ENCODE measurements around the gene MAP3K12.

GRCh38 chr12:53478865-53479264 is 20.4 kb downstream of the MAP3K12 start:
- TF ChIP-seq CTCF (conservative IDR thresholded peaks at IDR 0.05; ENCODE audit: low read length), result no peak
- TF ChIP-seq EZH2phosphoT487 (IDR thresholded peaks at IDR 0.05; ENCODE audit: borderline replicate concordance, low read depth, low read length), result no peak
